ENCODE measurements around the gene RILPL1.
"Not testable (repeated sequence)": the region's sequence is repeated elsewhere in the genome, so short reads cannot be mapped to it uniquely, and the experiment has no call there.

RILPL1 gene

GRCh38 chr12:123457980-123458779, 75.3 kb downstream of the RILPL1 start, which contains the start of gene SNRNP35:
TSS of gene SNRNP35 (plus strand) at chr12:123458139. CDS start at chr12:123465541, 7,402 bp downstream.
- no peak for DNase-seq

- DNase-seq = no peak
Measured at GRCh38 chr12:123453165-123453564, 80.4 kb downstream of the RILPL1 start.

GRCh38 chr12:123452276-123452550, 81.3 kb downstream of the RILPL1 start:
- not testable (repeated sequence) for DNase-seq

GRCh38 chr12:123450636-123451035, 82.9 kb downstream of the RILPL1 start:
- no peak for DNase-seq

- no peak for DNase-seq
Measured at GRCh38 chr12:123449856-123450255, 83.7 kb downstream of the RILPL1 start.

- no peak for DNase-seq
Measured at GRCh38 chr12:123449249-123449733, 84.2 kb downstream of the RILPL1 start.

GRCh38 chr12:123446333-123446713, 87.2 kb downstream of the RILPL1 start:
- DNase-seq = no peak

- DNase-seq = no peak
Measured at GRCh38 chr12:123445388-123446332, 87.9 kb downstream of the RILPL1 start.

- DNase-seq = no peak
Measured at GRCh38 chr12:123444092-123445026, 89.2 kb downstream of the RILPL1 start.

- DNase-seq = no peak
Measured at GRCh38 chr12:123442774-123443173, 90.7 kb downstream of the RILPL1 start.

- no peak for DNase-seq
Measured at GRCh38 chr12:123441523-123442164, 91.9 kb downstream of the RILPL1 start.

- DNase-seq = no peak
Measured at GRCh38 chr12:123436017-123436964, 97.2 kb downstream of the RILPL1 start, which contains the start of gene RILPL2. TSS of gene RILPL2 (minus strand) at chr12:123436684. CDS start at chr12:123436420, 264 bp downstream.

- no peak for DNase-seq
Measured at GRCh38 chr12:123435636-123436016, 97.9 kb downstream of the RILPL1 start.

GRCh38 chr12:123433615-123434014, 99.9 kb downstream of the RILPL1 start:
- DNase-seq = no peak

- not testable (repeated sequence) for DNase-seq
Measured at GRCh38 chr12:123431951-123432817, 101.3 kb downstream of the RILPL1 start.

GRCh38 chr12:123429101-123429500, 104.4 kb downstream of the RILPL1 start:
- not testable (repeated sequence) for DNase-seq

GRCh38 chr12:123428591-123428990, 104.9 kb downstream of the RILPL1 start:
- DNase-seq = no peak

- DNase-seq = no peak
Measured at GRCh38 chr12:123427036-123427769, 106.3 kb downstream of the RILPL1 start.

GRCh38 chr12:123421314-123421713, 112.2 kb downstream of the RILPL1 start:
- DNase-seq = no peak

All from cortex of kidney (tissue), 1 donor.